ENCODE data around the gene PLCB1. TPM values are rescaled to one million over a fixed set of nuclear protein-coding genes. Genes with fewer than 3 reads are reported as not detected.

PLCB1 gene
- polyA plus RNA-seq, 1 experiment, result 13.5 TPM

DNA sequence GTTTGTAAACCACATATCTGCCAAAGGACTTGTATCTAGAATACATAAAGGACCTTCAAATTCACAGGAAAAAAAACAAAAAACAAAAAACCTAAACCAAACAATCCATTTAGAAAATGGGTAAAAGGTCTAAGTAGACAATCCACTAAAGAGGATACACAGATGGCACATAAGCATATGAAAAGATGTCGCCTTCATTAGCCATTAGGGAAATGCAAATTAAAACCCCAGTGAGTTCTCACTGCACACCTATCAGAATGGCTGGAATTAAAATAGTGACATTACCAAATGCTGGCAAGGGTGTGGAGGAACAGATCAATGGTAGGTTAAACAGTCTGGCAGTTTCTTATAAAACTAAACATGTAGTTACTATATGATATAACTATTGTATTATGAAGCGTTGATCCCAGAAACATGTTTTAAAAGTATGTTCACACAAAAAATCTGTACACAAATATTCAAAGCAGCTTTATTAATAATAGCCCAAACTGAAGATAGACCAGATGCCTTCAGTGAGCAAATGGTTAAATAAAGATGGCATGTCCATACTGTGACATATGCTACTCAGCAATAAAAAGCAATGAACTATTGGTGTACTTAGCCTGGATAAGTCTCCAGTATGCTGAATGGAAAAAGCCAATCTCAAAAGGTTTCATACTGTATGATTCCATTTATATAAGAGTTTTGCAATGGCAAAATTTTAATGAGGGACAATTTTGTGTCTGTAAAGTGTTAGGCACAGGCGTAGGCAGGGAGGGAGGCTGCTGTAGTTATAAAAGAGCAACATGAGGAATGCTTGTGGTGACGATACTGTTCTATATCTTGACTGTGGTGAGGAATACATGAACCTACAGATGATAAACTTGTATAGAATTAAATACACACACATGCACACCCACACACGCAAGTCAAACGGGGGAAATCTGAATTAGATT, 43.9 kb downstream of the PLCB1 start:
- no peak for DNase-seq (ENCODE audit: low read depth)
- POLR2A ChIA-PET, result no interaction called here
- TF ChIP-seq, protein P1, sequence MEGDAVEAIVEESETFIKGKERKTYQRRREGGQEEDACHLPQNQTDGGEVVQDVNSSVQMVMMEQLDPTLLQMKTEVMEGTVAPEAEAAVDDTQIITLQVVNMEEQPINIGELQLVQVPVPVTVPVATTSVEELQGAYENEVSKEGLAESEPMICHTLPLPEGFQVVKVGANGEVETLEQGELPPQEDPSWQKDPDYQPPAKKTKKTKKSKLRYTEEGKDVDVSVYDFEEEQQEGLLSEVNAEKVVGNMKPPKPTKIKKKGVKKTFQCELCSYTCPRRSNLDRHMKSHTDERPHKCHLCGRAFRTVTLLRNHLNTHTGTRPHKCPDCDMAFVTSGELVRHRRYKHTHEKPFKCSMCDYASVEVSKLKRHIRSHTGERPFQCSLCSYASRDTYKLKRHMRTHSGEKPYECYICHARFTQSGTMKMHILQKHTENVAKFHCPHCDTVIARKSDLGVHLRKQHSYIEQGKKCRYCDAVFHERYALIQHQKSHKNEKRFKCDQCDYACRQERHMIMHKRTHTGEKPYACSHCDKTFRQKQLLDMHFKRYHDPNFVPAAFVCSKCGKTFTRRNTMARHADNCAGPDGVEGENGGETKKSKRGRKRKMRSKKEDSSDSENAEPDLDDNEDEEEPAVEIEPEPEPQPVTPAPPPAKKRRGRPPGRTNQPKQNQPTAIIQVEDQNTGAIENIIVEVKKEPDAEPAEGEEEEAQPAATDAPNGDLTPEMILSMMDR (IDR thresholded peaks at IDR 0.05; ENCODE audit: insufficient read depth, low read depth, low read length), result no peak
- no peak overlapping the region for H3K4me3 ChIP-seq (ENCODE audit: low read depth, low read length)
- no peaks in the 10 kb centered on the region for H3K27me3 ChIP-seq (ENCODE audit: control insufficient read depth, insufficient read depth, low read length)
- CTCF ChIA-PET, result interaction anchor here (1.3 kb wide), 1 partner anchor 31 kb away, joined by 3 read pairs; no protein-coding TSS in a partner anchor
- H3K36me3 ChIP-seq (ENCODE audit: control insufficient read depth, insufficient read depth, low read length), result no peaks in the 10 kb centered on the region

DNA sequence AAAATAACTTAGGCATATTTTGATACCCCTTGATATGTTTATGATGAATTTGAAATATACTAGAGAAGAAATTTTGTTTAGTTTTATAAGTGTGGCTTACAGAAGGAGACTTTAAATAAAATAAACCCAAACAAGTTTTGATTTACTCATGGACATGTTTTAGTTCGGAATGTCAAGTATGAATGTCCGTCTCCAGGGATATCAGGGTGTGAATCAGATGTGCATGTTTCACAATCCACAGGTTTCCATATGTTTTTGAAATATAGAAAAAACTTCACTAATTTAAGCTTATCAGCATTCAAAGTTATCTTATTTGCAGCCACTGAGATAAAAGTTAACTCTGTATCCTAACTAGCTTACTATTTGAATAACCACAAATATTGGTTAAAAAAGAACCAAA, 51.5 kb downstream of the PLCB1 start:
- DNase-seq (ENCODE audit: low read depth), result no peak
- Histone ChIP-seq H3K4me3 (ENCODE audit: low read depth, low read length) (no peak overlapping the region), H3K27me3 (ENCODE audit: control insufficient read depth, insufficient read depth, low read length) (no peaks in the 10 kb centered on the region), H3K36me3 (ENCODE audit: control insufficient read depth, insufficient read depth, low read length) (no peaks in the 10 kb centered on the region)
- CTCF ChIA-PET, result interaction anchor here (0.8 kb wide), 1 partner anchor 29 kb away, joined by 3 read pairs; no protein-coding TSS in a partner anchor
- TF ChIP-seq, protein P1 (IDR thresholded peaks at IDR 0.05; ENCODE audit: insufficient read depth, low read depth, low read length), result no peak
- POLR2A ChIA-PET, result no interaction called here

DNA sequence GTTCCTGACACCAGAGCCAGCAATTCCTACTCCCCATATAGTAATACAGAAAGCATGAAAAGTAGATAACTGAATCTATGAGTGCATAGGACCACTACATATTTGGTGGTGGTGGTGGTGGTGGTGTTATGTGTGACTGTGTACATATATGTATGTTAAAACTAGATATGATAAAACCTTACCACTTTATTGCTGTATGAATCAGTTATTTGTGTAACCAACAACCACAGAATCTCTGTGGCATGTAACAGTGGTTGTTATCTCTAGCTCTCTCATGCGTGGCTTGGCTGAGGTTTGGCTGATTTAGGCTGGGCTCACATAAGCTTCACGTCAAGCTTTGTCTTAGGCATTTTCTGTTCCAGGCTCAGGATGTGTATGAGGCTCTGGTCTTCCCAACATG, 55.7 kb downstream of the PLCB1 start:
- CTCF ChIA-PET, result no interaction called here
- H3K27me3 ChIP-seq (ENCODE audit: control insufficient read depth, insufficient read depth, low read length), result no peaks in the 10 kb centered on the region
- TF ChIP-seq, protein P1 (IDR thresholded peaks at IDR 0.05; ENCODE audit: insufficient read depth, low read depth, low read length), result no peak
- no peak overlapping the region for H3K4me3 ChIP-seq (ENCODE audit: low read depth, low read length)
- no peak for DNase-seq (ENCODE audit: low read depth)
- H3K36me3 ChIP-seq (ENCODE audit: control insufficient read depth, insufficient read depth, low read length), result no peaks in the 10 kb centered on the region
- POLR2A ChIA-PET, result no interaction called here

DNA sequence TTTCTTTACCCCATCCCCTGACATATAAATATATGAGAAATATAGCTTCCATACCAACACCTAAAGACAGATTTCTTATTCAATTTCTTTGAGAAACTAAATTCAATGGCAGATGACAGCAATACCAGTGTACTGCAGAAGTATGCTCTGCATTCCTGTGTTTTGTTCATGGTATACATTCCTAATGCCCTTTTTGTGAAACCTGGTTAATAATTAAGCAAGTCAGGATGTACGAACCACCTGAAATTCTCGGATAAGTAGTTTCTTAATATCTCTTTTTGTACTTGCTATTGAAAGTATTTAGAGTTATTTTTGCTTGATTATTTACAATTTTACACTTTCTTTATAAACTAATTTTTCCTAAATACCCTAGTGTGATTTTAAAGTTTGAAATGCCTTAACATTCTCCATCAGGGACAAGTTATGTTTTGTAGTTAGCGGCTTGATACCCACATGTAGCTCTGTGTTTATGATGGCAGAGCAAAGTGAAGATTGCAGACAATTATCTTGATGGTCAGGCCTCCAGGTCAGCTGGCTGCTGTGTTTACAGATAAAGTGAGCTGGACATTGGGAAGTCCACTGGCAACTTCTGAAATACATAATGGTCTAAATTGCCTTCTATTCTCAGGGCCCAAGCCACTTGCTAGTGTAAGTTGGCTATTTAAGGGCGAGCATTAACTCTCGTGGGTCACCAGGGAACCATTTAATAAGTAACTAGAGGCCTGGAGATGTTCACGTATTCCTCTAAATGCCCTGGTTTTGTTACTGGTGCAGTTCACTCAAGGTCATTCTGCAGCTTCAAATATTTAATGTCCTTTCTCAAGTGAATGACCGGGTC, 58.2 kb downstream of the PLCB1 start:
- ChIA-PET POLR2A (no interaction called here), CTCF (interaction anchor here (1.2 kb wide), 1 partner anchor 23 kb away, joined by 3 read pairs; no protein-coding TSS in a partner anchor)
- no peaks in the 10 kb centered on the region for H3K27me3 ChIP-seq (ENCODE audit: control insufficient read depth, insufficient read depth, low read length)
- H3K36me3 ChIP-seq (ENCODE audit: control insufficient read depth, insufficient read depth, low read length), result no peaks in the 10 kb centered on the region
- TF ChIP-seq, protein P1 (IDR thresholded peaks at IDR 0.05; ENCODE audit: insufficient read depth, low read depth, low read length), result no peak
- H3K4me3 ChIP-seq (ENCODE audit: low read depth, low read length), result no peak overlapping the region
- no peak for DNase-seq (ENCODE audit: low read depth)

DNA sequence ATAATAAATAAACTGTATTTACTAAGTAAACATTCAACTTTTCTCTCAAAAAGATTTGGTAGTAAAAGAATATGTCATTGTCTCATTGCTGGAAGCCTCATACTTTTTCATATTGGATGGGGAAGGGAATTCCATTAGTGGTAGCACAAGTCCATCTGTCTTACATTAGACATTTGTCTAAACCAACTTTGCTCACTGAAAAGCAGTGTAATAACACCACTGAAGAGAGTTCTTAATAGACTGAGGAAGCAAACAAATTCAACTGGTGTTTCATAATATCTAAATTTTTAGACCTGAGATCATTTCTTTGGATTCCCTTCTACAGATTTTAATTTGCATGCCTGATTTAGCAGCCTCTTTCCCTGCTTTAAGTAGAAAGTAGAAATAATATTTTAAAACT, 62.7 kb downstream of the PLCB1 start:
- Histone ChIP-seq H3K36me3 (ENCODE audit: control insufficient read depth, insufficient read depth, low read length) (no peaks in the 10 kb centered on the region), H3K27me3 (ENCODE audit: control insufficient read depth, insufficient read depth, low read length) (no peaks in the 10 kb centered on the region), H3K4me3 (ENCODE audit: low read depth, low read length) (no peak overlapping the region)
- POLR2A ChIA-PET, result no interaction called here
- TF ChIP-seq, protein P1 (IDR thresholded peaks at IDR 0.05; ENCODE audit: insufficient read depth, low read depth, low read length), result no peak
- peak; percentile 81 for DNase-seq (ENCODE audit: low read depth)
- CTCF ChIA-PET, result no interaction called here

Measured in BJ (cell line).